Measurements from ENCODE around the gene SPECC1L. TPM values are rescaled to one million over a fixed set of nuclear protein-coding genes. Genes with fewer than 3 reads are reported as not detected.

The SPECC1L gene
- total RNA-seq, 1 experiment from 2014 or later: 40.8 TPM

DNA sequence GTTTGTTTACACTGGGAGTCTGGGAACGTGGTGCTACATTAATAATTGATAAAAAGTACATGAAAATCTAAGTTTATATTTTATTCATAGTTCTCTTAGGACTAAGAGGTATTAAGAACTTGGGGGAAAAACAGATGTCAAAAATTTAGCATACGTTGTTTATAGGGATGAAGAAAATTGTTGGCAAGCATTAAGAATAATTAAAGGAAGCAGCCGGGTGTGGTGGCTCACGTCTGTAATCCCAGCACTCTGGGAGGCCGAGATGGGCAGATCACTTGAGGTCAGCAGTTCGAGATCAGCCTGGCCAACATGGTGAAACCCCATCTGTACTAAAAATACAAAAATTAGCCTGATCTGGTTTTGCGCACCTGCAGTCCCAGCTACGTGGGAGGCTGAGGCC is 96.1 kb downstream of the SPECC1L start:
- TF ChIP-seq CBX3 (IDR thresholded peaks at IDR 0.05; ENCODE audit: low read depth) (no peak), ZNF274 (IDR thresholded peaks at IDR 0.05; ENCODE audit: low read depth, low read length) (no peak), SIN3A (IDR thresholded peaks at IDR 0.05; ENCODE audit: low read depth) (no peak), JUND (IDR thresholded peaks at IDR 0.05) (no peak), EGR1 (IDR thresholded peaks at IDR 0.05; ENCODE audit: low read depth) (no peak), ZFX (IDR thresholded peaks at IDR 0.05) (no peak), ELF1 (IDR thresholded peaks at IDR 0.05; ENCODE audit: borderline replicate concordance, low read depth) (no peak), TCF7L2 (IDR thresholded peaks at IDR 0.05; ENCODE audit: borderline replicate concordance, extremely low read depth, insufficient read depth, insufficient read length) (no peak), EZH2 (IDR thresholded peaks at IDR 0.05) (no peak), POLR2A (IDR thresholded peaks at IDR 0.05; ENCODE audit: borderline replicate concordance, extremely low read depth, insufficient read depth, insufficient read length) (no peak), SP1 (IDR thresholded peaks at IDR 0.05; ENCODE audit: low read depth) (no peak), SRF (IDR thresholded peaks at IDR 0.05; ENCODE audit: low read depth) (no peak), CEBPB (IDR thresholded peaks at IDR 0.05; ENCODE audit: low read depth) (no peak)
- TF ChIP-seq, protein P1, sequence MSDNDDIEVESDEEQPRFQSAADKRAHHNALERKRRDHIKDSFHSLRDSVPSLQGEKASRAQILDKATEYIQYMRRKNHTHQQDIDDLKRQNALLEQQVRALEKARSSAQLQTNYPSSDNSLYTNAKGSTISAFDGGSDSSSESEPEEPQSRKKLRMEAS (IDR thresholded peaks at IDR 0.05): no peak
- TF ChIP-seq, protein P2, sequence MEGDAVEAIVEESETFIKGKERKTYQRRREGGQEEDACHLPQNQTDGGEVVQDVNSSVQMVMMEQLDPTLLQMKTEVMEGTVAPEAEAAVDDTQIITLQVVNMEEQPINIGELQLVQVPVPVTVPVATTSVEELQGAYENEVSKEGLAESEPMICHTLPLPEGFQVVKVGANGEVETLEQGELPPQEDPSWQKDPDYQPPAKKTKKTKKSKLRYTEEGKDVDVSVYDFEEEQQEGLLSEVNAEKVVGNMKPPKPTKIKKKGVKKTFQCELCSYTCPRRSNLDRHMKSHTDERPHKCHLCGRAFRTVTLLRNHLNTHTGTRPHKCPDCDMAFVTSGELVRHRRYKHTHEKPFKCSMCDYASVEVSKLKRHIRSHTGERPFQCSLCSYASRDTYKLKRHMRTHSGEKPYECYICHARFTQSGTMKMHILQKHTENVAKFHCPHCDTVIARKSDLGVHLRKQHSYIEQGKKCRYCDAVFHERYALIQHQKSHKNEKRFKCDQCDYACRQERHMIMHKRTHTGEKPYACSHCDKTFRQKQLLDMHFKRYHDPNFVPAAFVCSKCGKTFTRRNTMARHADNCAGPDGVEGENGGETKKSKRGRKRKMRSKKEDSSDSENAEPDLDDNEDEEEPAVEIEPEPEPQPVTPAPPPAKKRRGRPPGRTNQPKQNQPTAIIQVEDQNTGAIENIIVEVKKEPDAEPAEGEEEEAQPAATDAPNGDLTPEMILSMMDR (IDR thresholded peaks at IDR 0.05 in 2 of 3, conservative IDR thresholded peaks at IDR 0.05 in 1 of 3; ENCODE audit: borderline replicate concordance in 1 of 3, insufficient read depth in 1 of 3, low read depth in 2 of 3, low read length in 2 of 3): no peak
- TF ChIP-seq, protein P3, sequence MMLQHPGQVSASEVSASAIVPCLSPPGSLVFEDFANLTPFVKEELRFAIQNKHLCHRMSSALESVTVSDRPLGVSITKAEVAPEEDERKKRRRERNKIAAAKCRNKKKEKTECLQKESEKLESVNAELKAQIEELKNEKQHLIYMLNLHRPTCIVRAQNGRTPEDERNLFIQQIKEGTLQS (IDR thresholded peaks at IDR 0.05): no peak
- intact Hi-C loops (cut with micrococcal nuclease): no loop called here
- peaks cover 41 to 49% of the 10 kb centered on the region in 2 experiments for H3K36me3 ChIP-seq (ENCODE audit: control insufficient read depth in 1 of 2, insufficient read depth in 2 of 2, low read length in 2 of 2)
- H3K27me3 ChIP-seq (ENCODE audit: insufficient read depth, low read length): no peaks in the 10 kb centered on the region
- H4K20me1 ChIP-seq (ENCODE audit: insufficient read depth): no peaks in the 10 kb centered on the region
- 0 out of 4 replicates have a peak, but pooled peaks cover 0 to 4% of the 10 kb centered on the region in 2 experiments for H3K4me1 ChIP-seq (ENCODE audit: control insufficient read depth in 1 of 2, insufficient read depth in 2 of 2, low read length in 2 of 2)
- no peak overlapping the region for H3K27ac ChIP-seq (ENCODE audit: low read depth, low read length)
- H3K9me2 ChIP-seq (ENCODE audit: insufficient read depth): no peaks in the 10 kb centered on the region
- CTCF ChIA-PET: no interaction called here
- no peaks in the 10 kb centered on the region for H3K9me3 ChIP-seq (ENCODE audit: control insufficient read depth in 1 of 2, insufficient read depth in 1 of 2, low read depth in 1 of 2, low read length in 2 of 2)
- no peak for DNase-seq (ENCODE audit: low read depth, low spot score)
- H2AFZ ChIP-seq (ENCODE audit: low read depth, low read length, poor library complexity, severe bottlenecking): no peak overlapping the region
- no peak overlapping the region for H3K4me3 ChIP-seq (replicated peaks in 1 of 2; ENCODE audit: low read depth in 1 of 2, low read length in 2 of 2)
- no peak for ATAC-seq
- H3K79me2 ChIP-seq (ENCODE audit: insufficient read depth, low read length): 0 out of 2 replicates have a peak, but pooled peaks cover 3% of the 10 kb centered on the region
- POLR2A ChIA-PET: no interaction called here
- H3K4me2 ChIP-seq (ENCODE audit: low read length): no peak overlapping the region
- BruUV-seq (replicated peaks): no TSS peak
- no peak overlapping the region for H3K9ac ChIP-seq (ENCODE audit: low read length)
- RAD21 ChIA-PET (ENCODE audit: low non-redundant PET in 1 of 2, low total read pairs in 2 of 2, uncharacterized antibody in 2 of 2, unreplicated experiment in 2 of 2): no interaction called here
